Measurements from ENCODE around the gene CPSF6. TPM values are rescaled to one million over a fixed set of nuclear protein-coding genes. Genes with fewer than 3 reads are reported as not detected.

The CPSF6 gene
- total RNA-seq, 1 donor from 2014 or later = 114 TPM

- peaks cover 35% of the 10 kb centered on the region for H3K36me3 Mint-ChIP-seq (ENCODE audit: low read depth)
- peaks cover 12% of the 10 kb centered on the region for H3K4me1 Mint-ChIP-seq (ENCODE audit: low read depth)
- H3K9me3 Mint-ChIP-seq = no peaks in the 10 kb centered on the region
- H3K27me3 Mint-ChIP-seq (ENCODE audit: insufficient read depth) = no peaks in the 10 kb centered on the region
- DNase-seq (ENCODE audit: low spot score) = no peak
- intact Hi-C loops (cut with micrococcal nuclease) = no loop called here
- H3K27ac Mint-ChIP-seq = peak overlapping the region; percentile 51
- no peak overlapping the region for H3K4me3 Mint-ChIP-seq
Measured at GRCh38 chr12:69266036-69266635, 26.8 kb downstream of the CPSF6 start.

GRCh38 chr12:69269736-69270135, 30.4 kb downstream of the CPSF6 start:
- no peak overlapping the region for H3K27ac Mint-ChIP-seq
- no peaks in the 10 kb centered on the region for H3K9me3 Mint-ChIP-seq
- DNase-seq (ENCODE audit: low spot score) = no peak
- peaks cover 14% of the 10 kb centered on the region for H3K4me1 Mint-ChIP-seq (ENCODE audit: low read depth)
- peaks cover 20% of the 10 kb centered on the region for H3K36me3 Mint-ChIP-seq (ENCODE audit: low read depth)
- no peaks in the 10 kb centered on the region for H3K27me3 Mint-ChIP-seq (ENCODE audit: insufficient read depth)
- intact Hi-C loops (cut with micrococcal nuclease) = no loop called here
- no peak overlapping the region for H3K4me3 Mint-ChIP-seq

GRCh38 chr12:69272511-69272910, 33.1 kb downstream of the CPSF6 start:
- no peak overlapping the region for H3K4me3 Mint-ChIP-seq
- no peaks in the 10 kb centered on the region for H3K27me3 Mint-ChIP-seq (ENCODE audit: insufficient read depth)
- H3K36me3 Mint-ChIP-seq (ENCODE audit: low read depth) = peaks cover 11% of the 10 kb centered on the region
- DNase-seq (ENCODE audit: low spot score) = no peak
- H3K9me3 Mint-ChIP-seq = no peaks in the 10 kb centered on the region
- H3K27ac Mint-ChIP-seq = no peak overlapping the region
- intact Hi-C loops (cut with micrococcal nuclease) = no loop called here
- peaks cover 20% of the 10 kb centered on the region for H3K4me1 Mint-ChIP-seq (ENCODE audit: low read depth)

GRCh38 chr12:69274861-69275260, 35.5 kb downstream of the CPSF6 start:
- Mint-ChIP-seq H3K27me3 (ENCODE audit: insufficient read depth) (no peaks in the 10 kb centered on the region), H3K27ac (no peak overlapping the region), H3K9me3 (no peaks in the 10 kb centered on the region), H3K4me1 (ENCODE audit: low read depth) (peaks cover 20% of the 10 kb centered on the region), H3K36me3 (ENCODE audit: low read depth) (peaks cover 7% of the 10 kb centered on the region), H3K4me3 (no peak overlapping the region)
- DNase-seq (ENCODE audit: low spot score) = no peak
- intact Hi-C loops (cut with micrococcal nuclease) = no loop called here

- H3K27me3 Mint-ChIP-seq (ENCODE audit: insufficient read depth) = no peaks in the 10 kb centered on the region
- peaks cover 20% of the 10 kb centered on the region for H3K4me1 Mint-ChIP-seq (ENCODE audit: low read depth)
- peak overlapping the region; percentile 28 for H3K27ac Mint-ChIP-seq
- no peak for DNase-seq (ENCODE audit: low spot score)
- H3K4me3 Mint-ChIP-seq = no peak overlapping the region
- intact Hi-C loops (cut with micrococcal nuclease) = no loop called here
- H3K9me3 Mint-ChIP-seq = no peaks in the 10 kb centered on the region
- H3K36me3 Mint-ChIP-seq (ENCODE audit: low read depth) = peaks cover 7% of the 10 kb centered on the region
Measured at GRCh38 chr12:69275471-69275891, 36.1 kb downstream of the CPSF6 start.

- no peak overlapping the region for H3K4me3 Mint-ChIP-seq
- H3K27me3 Mint-ChIP-seq (ENCODE audit: insufficient read depth) = peaks cover 9% of the 10 kb centered on the region
- no peak for DNase-seq (ENCODE audit: low spot score)
- H3K4me1 Mint-ChIP-seq (ENCODE audit: low read depth) = peaks cover 28% of the 10 kb centered on the region
- intact Hi-C loops (cut with micrococcal nuclease) = no loop called here
- no peak overlapping the region for H3K27ac Mint-ChIP-seq
- no peaks in the 10 kb centered on the region for H3K9me3 Mint-ChIP-seq
- H3K36me3 Mint-ChIP-seq (ENCODE audit: low read depth) = peaks cover under 1% of the 10 kb centered on the region
Measured at GRCh38 chr12:69278814-69279782, 39.7 kb downstream of the CPSF6 start.

- Mint-ChIP-seq H3K4me1 (ENCODE audit: low read depth) (peaks cover 9% of the 10 kb centered on the region), H3K9me3 (no peaks in the 10 kb centered on the region), H3K36me3 (ENCODE audit: low read depth) (no peaks in the 10 kb centered on the region), H3K4me3 (no peak overlapping the region), H3K27ac (no peak overlapping the region), H3K27me3 (ENCODE audit: insufficient read depth) (peaks cover 23% of the 10 kb centered on the region)
- no peak for DNase-seq (ENCODE audit: low spot score)
- intact Hi-C loops (cut with micrococcal nuclease) = no loop called here
Measured at GRCh38 chr12:69284131-69284530, 44.8 kb downstream of the CPSF6 start.

GRCh38 chr12:69287556-69287955, 48.2 kb downstream of the CPSF6 start:
- Mint-ChIP-seq H3K27ac (no peak overlapping the region), H3K36me3 (ENCODE audit: low read depth) (no peaks in the 10 kb centered on the region), H3K4me3 (no peak overlapping the region), H3K9me3 (no peaks in the 10 kb centered on the region), H3K27me3 (ENCODE audit: insufficient read depth) (peaks cover 35% of the 10 kb centered on the region), H3K4me1 (ENCODE audit: low read depth) (peaks cover 9% of the 10 kb centered on the region)
- no peak for DNase-seq (ENCODE audit: low spot score)
- intact Hi-C loops (cut with micrococcal nuclease) = no loop called here

GRCh38 chr12:69290545-69291277, 51.3 kb downstream of the CPSF6 start:
- intact Hi-C loops (cut with micrococcal nuclease) = loop anchor here (1.0 to 2.0 kb wide), 5 partner anchors 40 to 349 kb away; no protein-coding TSS in a partner anchor
- no peaks in the 10 kb centered on the region for H3K9me3 Mint-ChIP-seq
- H3K27ac Mint-ChIP-seq = no peak overlapping the region
- peaks cover 27% of the 10 kb centered on the region for H3K27me3 Mint-ChIP-seq (ENCODE audit: insufficient read depth)
- H3K4me1 Mint-ChIP-seq (ENCODE audit: low read depth) = no peaks in the 10 kb centered on the region
- DNase-seq (ENCODE audit: low spot score) = peak; percentile 60
- H3K36me3 Mint-ChIP-seq (ENCODE audit: low read depth) = no peaks in the 10 kb centered on the region
- no peak overlapping the region for H3K4me3 Mint-ChIP-seq

- intact Hi-C loops (cut with micrococcal nuclease) = loop anchor here (1.0 to 2.0 kb wide), 5 partner anchors 40 to 348 kb away; no protein-coding TSS in a partner anchor
- no peaks in the 10 kb centered on the region for H3K9me3 Mint-ChIP-seq
- no peak for DNase-seq (ENCODE audit: low spot score)
- no peak overlapping the region for H3K4me3 Mint-ChIP-seq
- H3K36me3 Mint-ChIP-seq (ENCODE audit: low read depth) = no peaks in the 10 kb centered on the region
- no peak overlapping the region for H3K27ac Mint-ChIP-seq
- H3K4me1 Mint-ChIP-seq (ENCODE audit: low read depth) = no peaks in the 10 kb centered on the region
- H3K27me3 Mint-ChIP-seq (ENCODE audit: insufficient read depth) = peaks cover 29% of the 10 kb centered on the region
Measured at GRCh38 chr12:69291278-69291593, 51.9 kb downstream of the CPSF6 start.

GRCh38 chr12:69298133-69298532, 58.8 kb downstream of the CPSF6 start:
- H3K9me3 Mint-ChIP-seq = no peaks in the 10 kb centered on the region
- peaks cover 18% of the 10 kb centered on the region for H3K27me3 Mint-ChIP-seq (ENCODE audit: insufficient read depth)
- no peaks in the 10 kb centered on the region for H3K4me1 Mint-ChIP-seq (ENCODE audit: low read depth)
- DNase-seq (ENCODE audit: low spot score) = no peak
- intact Hi-C loops (cut with micrococcal nuclease) = no loop called here
- H3K27ac Mint-ChIP-seq = no peak overlapping the region
- no peaks in the 10 kb centered on the region for H3K36me3 Mint-ChIP-seq (ENCODE audit: low read depth)
- H3K4me3 Mint-ChIP-seq = no peak overlapping the region

GRCh38 chr12:69298947-69299346, 59.6 kb downstream of the CPSF6 start:
- Mint-ChIP-seq H3K27me3 (ENCODE audit: insufficient read depth) (peaks cover 13% of the 10 kb centered on the region), H3K4me3 (no peak overlapping the region), H3K27ac (no peak overlapping the region), H3K36me3 (ENCODE audit: low read depth) (no peaks in the 10 kb centered on the region), H3K9me3 (no peaks in the 10 kb centered on the region), H3K4me1 (ENCODE audit: low read depth) (no peaks in the 10 kb centered on the region)
- intact Hi-C loops (cut with micrococcal nuclease) = no loop called here
- no peak for DNase-seq (ENCODE audit: low spot score)

- Mint-ChIP-seq H3K4me1 (ENCODE audit: low read depth) (no peaks in the 10 kb centered on the region), H3K27ac (no peak overlapping the region)
- intact Hi-C loops (cut with micrococcal nuclease) = no loop called here
Measured at GRCh38 chr12:69304284-69304683, 64.9 kb downstream of the CPSF6 start.

More at GRCh38 chr12:69304284-69304683, 64.9 kb downstream of the CPSF6 start:
- H3K9me3 Mint-ChIP-seq = peaks cover 22% of the 10 kb centered on the region
- H3K4me3 Mint-ChIP-seq = no peak overlapping the region
- H3K36me3 Mint-ChIP-seq (ENCODE audit: low read depth) = no peaks in the 10 kb centered on the region
- H3K27me3 Mint-ChIP-seq (ENCODE audit: insufficient read depth) = peaks cover 14% of the 10 kb centered on the region
- no peak for DNase-seq (ENCODE audit: low spot score)

Measured in activated T-helper 1 cell treated with anti-CD3 and anti-CD28 coated beads, Interleukin-12 subunit alpha, Interleukin-12 subunit beta, Interleukin-2, Interleukin-4 antibody, amounts not matched to agents 30 ng/mL and 10 ng/mL and 1 ng/mL, durations not matched to agents 14 hours and 24 hours and 36 hours (primary cell).